Smooth muscle cell (in vitro differentiated cells): ENCODE measurements around the gene HHLA2. TPM values are rescaled to one million over a fixed set of nuclear protein-coding genes. Genes with fewer than 3 reads are reported as not detected.

ENCODE experiments used
- DNase-seq: peaks from one replicate; lab custom pipeline; 2025; ENCODE audit not compliant: unreplicated experiment; lab: John Stamatoyannopoulos, UW
- H2AFZ ChIP-seq: fragments of 200-600 bp; sonication (generic); 2 replicates; pipeline ENCODE4 v1.6.0; 2016; ENCODE audit warnings: antibody characterized with exemption, low read depth, mild to moderate bottlenecking
- H3F3A ChIP-seq: fragments of 200-600 bp; sonication (generic); 2 replicates; pipeline ENCODE4 v1.6.0; 2017; ENCODE audit warnings: antibody characterized with exemption, low read depth
- H3K27ac ChIP-seq: fragments of 200-600 bp; sonication (generic); 2 replicates; pipeline ENCODE4 v1.5.1; 2016; ENCODE audit warnings: low read depth, mild to moderate bottlenecking
- H3K27me3 ChIP-seq: fragments of 200-600 bp; sonication (generic); 2 replicates; pipeline ENCODE4 v1.6.1; 2016; ENCODE audit warnings: low read depth, mild to moderate bottlenecking
- H3K36me3 ChIP-seq: fragments of 200-600 bp; sonication (generic); 2 replicates; pipeline ENCODE4 v1.5.1; 2016; ENCODE audit warnings: low read depth
- H3K4me1 ChIP-seq: fragments of 200-600 bp; sonication (generic); 2 replicates; pipeline ENCODE4 v1.5.1; 2016; ENCODE audit warnings: low read depth
- H3K4me2 ChIP-seq: fragments of 200-600 bp; sonication (generic); 2 replicates; pipeline ENCODE4 v1.6.0; 2016; ENCODE audit warnings: mild to moderate bottlenecking
- H3K4me3 ChIP-seq: fragments of 200-600 bp; sonication (generic); 2 replicates; pipeline ENCODE4 v1.5.1; 2016; ENCODE audit warnings: mild to moderate bottlenecking
- H3K79me2 ChIP-seq: fragments of 200-600 bp; sonication (generic); 2 replicates; pipeline ENCODE4 v1.6.0; 2016; ENCODE audit warnings: low read depth, mild to moderate bottlenecking
- H3K9ac ChIP-seq: fragments of 200-600 bp; sonication (generic); 2 replicates; pipeline ENCODE4 v1.6.0; 2016; ENCODE audit warnings: low read depth
- H3K9me3 ChIP-seq: fragments of 200-600 bp; sonication (generic); replicated peaks from 2 replicates; pipeline ENCODE4 v1.5.1; 2016; ENCODE audit warnings: low read depth
- H4K20me1 ChIP-seq: fragments of 200-600 bp; sonication (generic); 2 replicates; pipeline ENCODE4 v1.6.0; 2016; ENCODE audit warnings: low read depth
- CTCF ChIP-seq: fragments of 200-600 bp; sonication (generic); IDR thresholded peaks from 2 replicates; pipeline ENCODE4 v1.5.1; 2017; ENCODE audit warnings: borderline replicate concordance, mild to moderate bottlenecking, antibody characterized with exemption; ENCODE audit not compliant: insufficient read depth, poor library complexity, severe bottlenecking
- WGBS: methylation state at CpG from one replicate; pipeline ENCODE4 v1.1.7; 2016; ENCODE audit warnings: low lambda C conversion rate; 5-methylcytosine and 5-hydroxymethylcytosine counted together
- polyA plus RNA-seq: library from polyadenylated mRNA; unstranded; fragments of >200 nt; fragmentation: Nextera tagmentation; extraction: Ambion mirVana; gene quantifications from 2 replicates; pipeline ENCODE4 v1.2.1, GENCODE V29; 2016
- total RNA-seq: library from RNA; depleted of rRNA; stranded (reverse); fragments of >200 nt; gene quantifications from 2 replicates; pipeline ENCODE4 v1.2.3, GENCODE V29; 2014

HHLA2 gene
- total and polyA plus RNA-seq, 2 experiments from 2014 or later = not detected

- Histone ChIP-seq H3K4me1 (no peaks in the 10 kb centered on the region), H3F3A (no peaks in the 10 kb centered on the region), H4K20me1 (no peaks in the 10 kb centered on the region), H3K36me3 (no peaks in the 10 kb centered on the region), H3K27ac (no peak overlapping the region), H3K9me3 (no peaks in the 10 kb centered on the region), H3K79me2 (no peaks in the 10 kb centered on the region), H3K9ac (no peak overlapping the region), H3K4me3 (peak overlapping the region; percentile 35), H3K27me3 (no peaks in the 10 kb centered on the region), H3K4me2 (no peak overlapping the region), H2AFZ (no peak overlapping the region)
- no peak for TF ChIP-seq CTCF
- DNase-seq = no peak
- 92% methylated on average over 3 of the region's 3 CpGs for WGBS
Observed at GRCh38 chr3:108297647-108298046, 1.3 kb downstream of the HHLA2 start.

- H3K4me3 ChIP-seq = no peak overlapping the region
- H3K4me2 ChIP-seq = no peak overlapping the region
- H2AFZ ChIP-seq = no peak overlapping the region
- no peaks in the 10 kb centered on the region for H3K4me1 ChIP-seq
- 77% methylated on average over 2 of the region's 2 CpGs for WGBS
- H3K36me3 ChIP-seq = no peaks in the 10 kb centered on the region
- H3K9me3 ChIP-seq = no peaks in the 10 kb centered on the region
- no peaks in the 10 kb centered on the region for H4K20me1 ChIP-seq
- H3K9ac ChIP-seq = no peak overlapping the region
- no peak overlapping the region for H3K27ac ChIP-seq
- no peaks in the 10 kb centered on the region for H3F3A ChIP-seq
- no peak for TF ChIP-seq CTCF
- DNase-seq = no peak
- no peaks in the 10 kb centered on the region for H3K79me2 ChIP-seq
- H3K27me3 ChIP-seq = no peaks in the 10 kb centered on the region
Observed at GRCh38 chr3:108298056-108298455, 1.7 kb downstream of the HHLA2 start.

- H4K20me1 ChIP-seq = no peaks in the 10 kb centered on the region
- H3K79me2 ChIP-seq = no peaks in the 10 kb centered on the region
- no peak overlapping the region for H3K4me3 ChIP-seq
- WGBS = 82% methylated on average over 9 of the region's 9 CpGs
- H3K9ac ChIP-seq = no peak overlapping the region
- no peak for DNase-seq
- H3K4me2 ChIP-seq = no peak overlapping the region
- H3K4me1 ChIP-seq = no peaks in the 10 kb centered on the region
- no peaks in the 10 kb centered on the region for H3F3A ChIP-seq
- H2AFZ ChIP-seq = no peak overlapping the region
- H3K27ac ChIP-seq = no peak overlapping the region
- H3K36me3 ChIP-seq = no peaks in the 10 kb centered on the region
- no peak for TF ChIP-seq CTCF
- no peaks in the 10 kb centered on the region for H3K27me3 ChIP-seq
- no peaks in the 10 kb centered on the region for H3K9me3 ChIP-seq
Observed at GRCh38 chr3:108300103-108300849, 3.9 kb downstream of the HHLA2 start.
